ENCODE data around the gene METTL6.
"Not testable (repeated sequence)": the region's sequence is repeated elsewhere in the genome, so short reads cannot be mapped to it uniquely, and the experiment has no call there.

Gene METTL6

DNA sequence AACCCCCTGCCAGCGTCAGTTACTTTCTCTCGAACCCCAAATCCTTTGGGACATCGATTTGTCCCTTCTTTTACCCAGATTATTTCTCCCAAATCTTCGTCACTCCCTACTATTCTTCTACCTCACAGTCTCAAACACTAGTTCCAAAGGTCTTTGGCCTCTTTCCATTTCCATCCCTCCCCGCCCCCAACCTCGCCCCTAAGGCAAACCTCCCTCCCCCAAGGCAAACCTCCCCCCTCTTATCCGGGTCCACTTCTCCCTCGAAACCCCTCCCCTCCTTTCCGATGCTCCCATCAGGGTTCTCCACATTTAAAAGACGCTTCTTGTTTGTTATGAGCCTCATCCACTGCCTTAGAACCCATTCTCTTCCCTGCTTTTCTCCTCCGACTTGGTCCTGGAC is 637 bp upstream of the METTL6 start:
- Histone ChIP-seq H3K4me1 (ENCODE audit: control insufficient read depth, low read depth, low read length) (peaks cover 4% of the 10 kb centered on the region), H2BK5ac (ENCODE audit: low read length) (no peak overlapping the region), H4K5ac (ENCODE audit: low read length) (no peak overlapping the region), H3K79me2 (ENCODE audit: control insufficient read depth, insufficient read depth, low read length) (peaks cover 26% of the 10 kb centered on the region), H3K27me3 (ENCODE audit: insufficient read depth, low read length, poor library complexity) (no peaks in the 10 kb centered on the region), H2BK15ac (replicated peaks; ENCODE audit: low read depth) (no peak overlapping the region), H3K56ac (ENCODE audit: low read length) (peak overlapping the region; percentile 87), H2AK5ac (ENCODE audit: low read length) (no peak overlapping the region), H3K27ac (ENCODE audit: low read depth, low read length) (no peak overlapping the region), H3K23ac (ENCODE audit: low read length) (no peak overlapping the region), H3K79me1 (ENCODE audit: low read length) (peaks cover 27% of the 10 kb centered on the region), H3K9ac (ENCODE audit: low read length) (peak overlapping the region; percentile 95), H3K4ac (ENCODE audit: low read depth, low read length) (no peak overlapping the region), H4K8ac (ENCODE audit: low read depth, low read length) (no peak overlapping the region), H3K4me2 (ENCODE audit: low read length) (peak overlapping the region; percentile 95), H2BK120ac (ENCODE audit: low read depth, low read length) (no peak overlapping the region), H3K18ac (ENCODE audit: low read length) (peak overlapping the region; percentile 82), H3K36me3 (ENCODE audit: control insufficient read depth, insufficient read depth, low read length) (peaks cover 5% of the 10 kb centered on the region), H3K4me3 (ENCODE audit: low read length) (peak overlapping the region; percentile 96)
- peak; percentile 3 for DNase-seq
- WGBS (ENCODE audit: extremely low coverage, insufficient coverage, low lambda C conversion rate), result no CpG with 5 or more reads among the region's 11 CpGs

DNA sequence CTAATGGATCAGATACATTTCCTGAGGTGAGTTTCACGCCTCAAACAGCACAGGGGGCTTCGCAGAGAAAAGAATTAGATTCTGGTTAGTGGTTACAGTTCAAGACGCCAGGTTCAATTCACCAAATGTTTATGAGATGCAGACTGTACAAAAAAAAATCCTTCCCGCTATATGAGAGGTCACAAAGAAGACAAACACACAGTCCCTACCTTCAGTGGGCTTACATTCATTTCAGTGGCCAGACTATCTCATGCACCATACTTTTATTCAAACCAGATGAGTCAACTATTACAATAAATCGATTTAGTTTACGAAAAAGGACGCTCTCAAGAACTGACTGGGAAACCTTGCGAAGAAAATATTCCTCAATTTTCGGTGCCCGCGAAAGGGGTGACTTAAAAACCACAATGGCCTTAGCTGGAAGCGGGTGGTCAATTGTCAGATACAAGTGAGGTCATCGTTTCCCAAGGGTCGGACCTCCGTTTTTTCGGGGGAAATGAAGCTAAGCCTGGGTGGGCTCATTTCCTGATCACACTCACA is 695 bp downstream of the METTL6 start:
- H3K9ac ChIP-seq (ENCODE audit: low read length), result peak overlapping the region; percentile 95
- no peaks in the 10 kb centered on the region for H3K27me3 ChIP-seq (ENCODE audit: insufficient read depth, low read length, poor library complexity)
- peaks cover 4% of the 10 kb centered on the region for H3K4me1 ChIP-seq (ENCODE audit: control insufficient read depth, low read depth, low read length)
- H2AK5ac ChIP-seq (ENCODE audit: low read length), result peak overlapping the region; percentile 38
- H3K79me2 ChIP-seq (ENCODE audit: control insufficient read depth, insufficient read depth, low read length), result peaks cover 26% of the 10 kb centered on the region
- peak overlapping the region; percentile 73 for H3K4ac ChIP-seq (ENCODE audit: low read depth, low read length)
- peaks cover 27% of the 10 kb centered on the region for H3K79me1 ChIP-seq (ENCODE audit: low read length)
- H2BK120ac ChIP-seq (ENCODE audit: low read depth, low read length), result no peak overlapping the region
- H3K18ac ChIP-seq (ENCODE audit: low read length), result peak overlapping the region; percentile 81
- peak overlapping the region; percentile 90 for H3K4me2 ChIP-seq (ENCODE audit: low read length)
- peak overlapping the region; percentile 69 for H2BK5ac ChIP-seq (ENCODE audit: low read length)
- WGBS (ENCODE audit: extremely low coverage, insufficient coverage, low lambda C conversion rate), result no CpG with 5 or more reads among the region's 16 CpGs
- H4K5ac ChIP-seq (ENCODE audit: low read length), result no peak overlapping the region
- no peak overlapping the region for H2BK15ac ChIP-seq (replicated peaks; ENCODE audit: low read depth)
- H3K36me3 ChIP-seq (ENCODE audit: control insufficient read depth, insufficient read depth, low read length), result peaks cover 5% of the 10 kb centered on the region
- no peak overlapping the region for H3K27ac ChIP-seq (ENCODE audit: low read depth, low read length)
- H3K4me3 ChIP-seq (ENCODE audit: low read length), result peak overlapping the region; percentile 96
- no peak for DNase-seq
- peak overlapping the region; percentile 81 for H3K23ac ChIP-seq (ENCODE audit: low read length)
- peak overlapping the region; percentile 66 for H4K8ac ChIP-seq (ENCODE audit: low read depth, low read length)
- peak overlapping the region; percentile 98 for H3K56ac ChIP-seq (ENCODE audit: low read length)

DNA sequence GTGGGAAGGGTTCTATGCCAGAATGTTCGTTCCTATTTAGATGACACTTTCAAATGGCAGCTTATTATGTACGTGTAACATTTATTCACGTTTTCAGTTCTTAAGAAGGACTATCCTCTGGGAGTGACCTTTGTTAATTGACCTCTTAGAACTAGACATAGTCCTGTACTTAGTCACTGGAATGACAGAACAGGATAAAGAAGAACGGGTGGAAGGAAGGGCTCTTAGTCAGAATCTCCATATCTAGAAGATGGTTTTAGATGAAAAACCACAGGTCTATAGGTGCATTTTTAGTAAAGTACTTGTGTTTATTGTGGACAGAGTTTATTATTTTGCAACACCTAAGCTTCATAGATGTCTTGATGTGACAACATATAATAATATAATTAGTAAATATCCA is 6.5 kb downstream of the METTL6 start:
- no peak for DNase-seq
- H3K27me3 ChIP-seq (ENCODE audit: insufficient read depth, low read length, poor library complexity), result no peaks in the 10 kb centered on the region
- H3K56ac ChIP-seq (ENCODE audit: low read length), result no peak overlapping the region
- no peak overlapping the region for H2AK5ac ChIP-seq (ENCODE audit: low read length)
- H3K23ac ChIP-seq (ENCODE audit: low read length), result no peak overlapping the region
- no peaks in the 10 kb centered on the region for H3K4me1 ChIP-seq (ENCODE audit: control insufficient read depth, low read depth, low read length)
- no peak overlapping the region for H3K18ac ChIP-seq (ENCODE audit: low read length)
- WGBS (ENCODE audit: extremely low coverage, insufficient coverage, low lambda C conversion rate), result no CpG with 5 or more reads among the region's 4 CpGs
- H3K36me3 ChIP-seq (ENCODE audit: control insufficient read depth, insufficient read depth, low read length), result peaks cover 2% of the 10 kb centered on the region
- no peak overlapping the region for H2BK5ac ChIP-seq (ENCODE audit: low read length)
- H2BK120ac ChIP-seq (ENCODE audit: low read depth, low read length), result no peak overlapping the region
- no peak overlapping the region for H3K4me2 ChIP-seq (ENCODE audit: low read length)
- H3K27ac ChIP-seq (ENCODE audit: low read depth, low read length), result no peak overlapping the region
- H3K4ac ChIP-seq (ENCODE audit: low read depth, low read length), result no peak overlapping the region
- H3K79me1 ChIP-seq (ENCODE audit: low read length), result peaks cover 4% of the 10 kb centered on the region
- H2BK15ac ChIP-seq (replicated peaks; ENCODE audit: low read depth), result no peak overlapping the region
- no peak overlapping the region for H3K4me3 ChIP-seq (ENCODE audit: low read length)
- H4K8ac ChIP-seq (ENCODE audit: low read depth, low read length), result no peak overlapping the region
- H4K5ac ChIP-seq (ENCODE audit: low read length), result no peak overlapping the region
- H3K9ac ChIP-seq (ENCODE audit: low read length), result no peak overlapping the region
- no peaks in the 10 kb centered on the region for H3K79me2 ChIP-seq (ENCODE audit: control insufficient read depth, insufficient read depth, low read length)

DNA sequence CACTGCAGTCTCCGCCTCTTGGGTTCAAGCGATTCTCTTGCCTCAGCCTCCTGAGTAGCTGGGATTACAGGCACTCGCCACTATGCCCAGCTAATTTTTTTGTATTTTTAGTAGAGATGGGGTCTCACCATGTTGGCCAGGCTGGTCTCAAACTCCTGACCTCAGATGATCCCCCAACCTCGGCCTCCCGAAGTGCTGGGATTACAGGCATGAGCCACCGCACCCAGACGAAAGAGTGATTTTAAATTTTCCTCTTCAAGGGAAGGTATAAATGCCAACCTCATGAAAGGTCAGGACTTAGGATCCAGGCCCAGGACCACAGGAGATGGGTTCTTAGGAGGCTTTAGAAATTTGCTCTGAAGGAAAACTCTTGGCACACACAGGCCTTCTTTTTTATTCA is 16.4 kb downstream of the METTL6 start:
- not testable (repeated sequence) for H3K4me2 ChIP-seq (ENCODE audit: low read length); H3K79me1 ChIP-seq (ENCODE audit: low read length); H3K36me3 ChIP-seq (ENCODE audit: control insufficient read depth, insufficient read depth, low read length); H3K27ac ChIP-seq (ENCODE audit: low read depth, low read length); H3K27me3 ChIP-seq (ENCODE audit: insufficient read depth, low read length, poor library complexity); H3K4me1 ChIP-seq (ENCODE audit: control insufficient read depth, low read depth, low read length); H3K79me2 ChIP-seq (ENCODE audit: control insufficient read depth, insufficient read depth, low read length); H3K23ac ChIP-seq (ENCODE audit: low read length); H3K56ac ChIP-seq (ENCODE audit: low read length); H3K4me3 ChIP-seq (ENCODE audit: low read length); H3K9ac ChIP-seq (ENCODE audit: low read length); H3K18ac ChIP-seq (ENCODE audit: low read length); H4K5ac ChIP-seq (ENCODE audit: low read length); H3K4ac ChIP-seq (ENCODE audit: low read depth, low read length); H4K8ac ChIP-seq (ENCODE audit: low read depth, low read length); H2BK5ac ChIP-seq (ENCODE audit: low read length); H2BK120ac ChIP-seq (ENCODE audit: low read depth, low read length); H2AK5ac ChIP-seq (ENCODE audit: low read length); H2BK15ac ChIP-seq (replicated peaks; ENCODE audit: low read depth); DNase-seq
- WGBS (ENCODE audit: extremely low coverage, insufficient coverage, low lambda C conversion rate), result no CpG with 5 or more reads among the region's 7 CpGs

DNA sequence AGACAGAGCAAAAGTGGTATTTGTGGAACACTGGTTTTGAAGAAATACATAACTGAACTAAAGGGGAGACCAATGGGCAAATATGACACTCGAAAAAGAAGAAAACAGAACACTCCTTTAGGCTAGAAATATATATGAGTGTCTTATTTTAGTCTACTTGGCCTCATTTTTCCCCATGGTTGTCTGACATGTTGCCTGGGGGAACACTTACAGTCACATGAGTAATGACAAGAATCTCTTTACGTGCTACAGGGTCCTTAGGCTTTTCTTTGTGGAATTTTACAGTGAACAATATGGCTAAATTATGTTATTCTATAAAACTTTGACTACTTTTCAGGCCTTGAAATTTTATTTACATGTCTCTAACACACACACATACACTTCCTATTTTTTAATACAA is 17.6 kb downstream of the METTL6 start:
- Histone ChIP-seq H3K79me2 (ENCODE audit: control insufficient read depth, insufficient read depth, low read length) (no peaks in the 10 kb centered on the region), H3K4me1 (ENCODE audit: control insufficient read depth, low read depth, low read length) (no peaks in the 10 kb centered on the region), H3K4ac (ENCODE audit: low read depth, low read length) (no peak overlapping the region), H3K4me2 (ENCODE audit: low read length) (no peak overlapping the region), H2BK15ac (replicated peaks; ENCODE audit: low read depth) (no peak overlapping the region), H3K27ac (ENCODE audit: low read depth, low read length) (no peak overlapping the region), H3K79me1 (ENCODE audit: low read length) (no peaks in the 10 kb centered on the region), H3K27me3 (ENCODE audit: insufficient read depth, low read length, poor library complexity) (no peaks in the 10 kb centered on the region), H2BK5ac (ENCODE audit: low read length) (no peak overlapping the region), H2BK120ac (ENCODE audit: low read depth, low read length) (no peak overlapping the region), H3K36me3 (ENCODE audit: control insufficient read depth, insufficient read depth, low read length) (peaks cover 4% of the 10 kb centered on the region), H3K23ac (ENCODE audit: low read length) (no peak overlapping the region), H3K9ac (ENCODE audit: low read length) (no peak overlapping the region), H2AK5ac (ENCODE audit: low read length) (no peak overlapping the region), H4K5ac (ENCODE audit: low read length) (no peak overlapping the region), H4K8ac (ENCODE audit: low read depth, low read length) (no peak overlapping the region), H3K4me3 (ENCODE audit: low read length) (no peak overlapping the region), H3K56ac (ENCODE audit: low read length) (no peak overlapping the region), H3K18ac (ENCODE audit: low read length) (no peak overlapping the region)
- WGBS (ENCODE audit: extremely low coverage, insufficient coverage, low lambda C conversion rate), result no CpG with 5 or more reads among the region's 2 CpGs
- no peak for DNase-seq

DNA sequence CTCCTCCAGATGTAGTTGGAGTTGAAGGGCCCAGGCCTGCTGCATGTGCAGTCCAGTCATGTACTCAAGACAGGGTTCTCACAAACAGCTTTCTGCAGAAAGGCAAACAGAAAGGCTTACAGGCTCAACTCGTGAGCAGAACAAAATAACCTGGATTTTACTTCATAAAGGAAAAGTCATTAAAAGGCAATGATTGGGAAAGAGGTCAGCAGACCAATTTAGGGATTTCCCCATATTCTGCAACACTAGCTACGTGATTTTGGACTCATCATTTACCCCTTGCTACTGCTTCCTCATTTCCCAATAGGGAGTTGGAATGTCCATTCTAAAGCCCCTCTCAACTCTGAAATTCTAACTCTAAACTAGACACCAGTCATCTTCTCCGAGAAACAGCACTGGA is 18.1 kb downstream of the METTL6 start:
- Histone ChIP-seq H3K4me3 (ENCODE audit: low read length) (no peak overlapping the region), H3K4me2 (ENCODE audit: low read length) (no peak overlapping the region), H3K56ac (ENCODE audit: low read length) (no peak overlapping the region), H3K4me1 (ENCODE audit: control insufficient read depth, low read depth, low read length) (no peaks in the 10 kb centered on the region), H2BK15ac (replicated peaks; ENCODE audit: low read depth) (no peak overlapping the region), H3K4ac (ENCODE audit: low read depth, low read length) (no peak overlapping the region), H2AK5ac (ENCODE audit: low read length) (no peak overlapping the region), H3K27ac (ENCODE audit: low read depth, low read length) (no peak overlapping the region), H3K79me2 (ENCODE audit: control insufficient read depth, insufficient read depth, low read length) (no peaks in the 10 kb centered on the region), H3K9ac (ENCODE audit: low read length) (no peak overlapping the region), H2BK120ac (ENCODE audit: low read depth, low read length) (no peak overlapping the region), H3K36me3 (ENCODE audit: control insufficient read depth, insufficient read depth, low read length) (peaks cover 4% of the 10 kb centered on the region), H3K79me1 (ENCODE audit: low read length) (no peaks in the 10 kb centered on the region), H3K27me3 (ENCODE audit: insufficient read depth, low read length, poor library complexity) (no peaks in the 10 kb centered on the region), H3K23ac (ENCODE audit: low read length) (no peak overlapping the region), H2BK5ac (ENCODE audit: low read length) (no peak overlapping the region), H4K5ac (ENCODE audit: low read length) (no peak overlapping the region), H4K8ac (ENCODE audit: low read depth, low read length) (no peak overlapping the region), H3K18ac (ENCODE audit: low read length) (no peak overlapping the region)
- no peak for DNase-seq
- WGBS (ENCODE audit: extremely low coverage, insufficient coverage, low lambda C conversion rate), result no CpG with 5 or more reads among the region's 3 CpGs

Data from mesendoderm (in vitro differentiated cells).